Activated CD8-positive, alpha-beta T cell treated with anti-CD3 and anti-CD28 coated beads for 36 hours (primary cell): ENCODE data around the gene GRIN1. TPM values are rescaled to one million over a fixed set of nuclear protein-coding genes. Genes with fewer than 3 reads are reported as not detected.
A peak's percentile ranks its signal among the peaks of the same experiment; 100 is the strongest.

Experiments
- ATAC-seq: fragments of 200-7000 bp; cut with Tn5 transposase; one replicate; pipeline ENCODE4 v1.10.0; 2021; ENCODE audit warnings: mild to moderate bottlenecking, moderate library complexity
- CTCF ChIA-PET: fragments of 350-600 bp; sonication (Branson Sonifier 250); formaldehyde crosslinking; loops from one replicate; lab custom pipeline; 2021; ENCODE audit warnings: antibody characterized with exemption; lab: Charles Lee
- POLR2A ChIA-PET: fragments of 350-600 bp; sonication (Branson Sonifier 250); formaldehyde crosslinking; loops from one replicate; lab custom pipeline; 2021; ENCODE audit warnings: antibody characterized with exemption; lab: Charles Lee
- DNase-seq: peaks from one replicate; pipeline ENCODE4 v3.0.0-alpha.2; 2020
- H3K27ac Mint-ChIP-seq: one replicate; pipeline ENCODE4 v1.8.0; 2021; ENCODE audit warnings: mild to moderate bottlenecking, mixed read lengths
- H3K27me3 Mint-ChIP-seq: one replicate; pipeline ENCODE4 v1.8.0; 2021; ENCODE audit warnings: mixed read lengths
- H3K36me3 Mint-ChIP-seq: one replicate; pipeline ENCODE4 v1.8.0; 2021; ENCODE audit warnings: low read depth, mixed read lengths
- H3K4me1 Mint-ChIP-seq: one replicate; pipeline ENCODE4 v1.8.0; 2021; ENCODE audit warnings: low read depth, mixed read lengths
- H3K4me3 Mint-ChIP-seq: one replicate; pipeline ENCODE4 v1.8.0; 2021; ENCODE audit warnings: mild to moderate bottlenecking, moderate library complexity, mixed read lengths
- H3K9me3 Mint-ChIP-seq: one replicate; pipeline ENCODE4 v1.8.0; 2021; ENCODE audit warnings: mixed read lengths
- CTCF ChIP-seq: fragments of 200-600 bp; IDR thresholded peaks from one replicate; pipeline ENCODE4 v1.8.0; 2022; ENCODE audit warnings: antibody characterized with exemption, mild to moderate bottlenecking
- intact Hi-C: fragments of 100-400 bp; cut with micrococcal nuclease; formaldehyde crosslinking; loops from one replicate; pipeline ENCODE4 v1.10.0; 2022
- total RNA-seq, 2 experiments: library from RNA; stranded (reverse); gene quantifications; one replicate each; pipeline ENCODE4 v1.2.3, GENCODE V29; 2021

GRIN1 gene
- total RNA-seq, 2 experiments from 2014 or later, result not detected

- peaks cover 3% of the 10 kb centered on the region for H3K36me3 Mint-ChIP-seq
- H3K4me3 Mint-ChIP-seq, result no peak overlapping the region
- peaks cover 12% of the 10 kb centered on the region for H3K4me1 Mint-ChIP-seq
- no peaks in the 10 kb centered on the region for H3K27me3 Mint-ChIP-seq
- H3K27ac Mint-ChIP-seq, result no peak overlapping the region
- no peak for DNase-seq
- H3K9me3 Mint-ChIP-seq, result no peaks in the 10 kb centered on the region
- POLR2A ChIA-PET, result interaction anchor here (1.0 to 1.1 kb wide), 2 partner anchors 11 to 87 kb away, joined by 3 to 4 read pairs; partner anchors contain the start of genes NDOR1 and TMEM203
- intact Hi-C loops, result no loop called here
- no peak for TF ChIP-seq CTCF
- CTCF ChIA-PET, result interaction anchor here (0.9 kb wide), 1 partner anchor 43 kb away, joined by 3 read pairs; no protein-coding TSS in a partner anchor
- no peak for ATAC-seq
Measured at GRCh38 chr9:137194388-137194787, 55.4 kb downstream of the GRIN1 start.

- peaks cover 2% of the 10 kb centered on the region for H3K36me3 Mint-ChIP-seq
- H3K4me1 Mint-ChIP-seq, result peaks cover 9% of the 10 kb centered on the region
- no peak overlapping the region for H3K27ac Mint-ChIP-seq
- H3K9me3 Mint-ChIP-seq, result no peaks in the 10 kb centered on the region
- ChIA-PET POLR2A (interaction anchor here (0.8 to 1.1 kb wide), 3 partner anchors 10 to 88 kb away, joined by 3 to 4 read pairs (median 4); partner anchors contain the start of genes NDOR1 and TMEM203), CTCF (no interaction called here)
- DNase-seq (no peak), ATAC-seq (no peak)
- no peak overlapping the region for H3K4me3 Mint-ChIP-seq
- TF ChIP-seq CTCF, result no peak
- intact Hi-C loops, result no loop called here
- H3K27me3 Mint-ChIP-seq, result no peaks in the 10 kb centered on the region
Measured at GRCh38 chr9:137194909-137195308, 56.0 kb downstream of the GRIN1 start.

GRCh38 chr9:137195525-137196220 lies 56.7 kb downstream of the GRIN1 start:
- no peak for TF ChIP-seq CTCF
- intact Hi-C loops, result no loop called here
- ATAC-seq, result no peak
- POLR2A ChIA-PET, result interaction anchor here (0.8 to 1.0 kb wide), 2 partner anchors 49 to 89 kb away, joined by 3 to 4 read pairs; no protein-coding TSS in a partner anchor
- no peak overlapping the region for H3K27ac Mint-ChIP-seq
- H3K4me1 Mint-ChIP-seq, result peaks cover 4% of the 10 kb centered on the region
- no peaks in the 10 kb centered on the region for H3K9me3 Mint-ChIP-seq
- H3K4me3 Mint-ChIP-seq, result no peak overlapping the region
- no peak for DNase-seq
- H3K27me3 Mint-ChIP-seq, result no peaks in the 10 kb centered on the region
- H3K36me3 Mint-ChIP-seq, result peaks cover 2% of the 10 kb centered on the region
- CTCF ChIA-PET, result no interaction called here

GRCh38 chr9:137198051-137198901 lies 59.3 kb downstream of the GRIN1 start:
- POLR2A ChIA-PET, result interaction anchor here (0.6 to 2.0 kb wide), 5 partner anchors 9 to 74 kb away, joined by 3 to 9 read pairs (median 4); partner anchors contain the start of genes ANAPC2 and SSNA1
- H3K36me3 Mint-ChIP-seq, result no peaks in the 10 kb centered on the region
- no peak for ATAC-seq
- peaks cover 16% of the 10 kb centered on the region for H3K4me1 Mint-ChIP-seq
- H3K27me3 Mint-ChIP-seq, result no peaks in the 10 kb centered on the region
- CTCF ChIA-PET, result interaction anchor here (1.6 to 1.9 kb wide), 2 partner anchors 9 to 22 kb away, joined by 4 to 7 read pairs; partner anchors contain the start of gene SSNA1
- H3K4me3 Mint-ChIP-seq, result peak overlapping the region; percentile 50
- H3K27ac Mint-ChIP-seq, result no peak overlapping the region
- no peak for DNase-seq
- H3K9me3 Mint-ChIP-seq, result no peaks in the 10 kb centered on the region
- intact Hi-C loops, result no loop called here
- no peak for TF ChIP-seq CTCF
